Activated CD4-positive, alpha-beta T cell treated with anti-CD3 and anti-CD28 coated beads, Interleukin-2, amount 10 ng/mL, durations not matched to agents 24 days and 14 days (primary cell): Measurements from ENCODE around the gene PCGF1. TPM values are rescaled to one million over a fixed set of nuclear protein-coding genes. Genes with fewer than 3 reads are reported as not detected.

ENCODE experiments used
- DNase-seq: peaks from one replicate; pipeline ENCODE4 v3.0.0; 2022
- H3K27ac Mint-ChIP-seq: one replicate; pipeline ENCODE4 v1.8.0; 2022; ENCODE audit warnings: mild to moderate bottlenecking, mixed read lengths
- H3K27me3 Mint-ChIP-seq: one replicate; pipeline ENCODE4 v1.8.0; 2022; ENCODE audit warnings: mixed read lengths
- H3K36me3 Mint-ChIP-seq: one replicate; pipeline ENCODE4 v1.8.0; 2022; ENCODE audit warnings: low read depth, mild to moderate bottlenecking, mixed read lengths
- H3K4me1 Mint-ChIP-seq: one replicate; pipeline ENCODE4 v1.8.0; 2021; ENCODE audit warnings: mixed read lengths
- H3K4me3 Mint-ChIP-seq: one replicate; pipeline ENCODE4 v1.8.0; 2022; ENCODE audit warnings: mild to moderate bottlenecking, moderate library complexity, mixed read lengths
- H3K9me3 Mint-ChIP-seq: one replicate; pipeline ENCODE4 v1.8.0; 2021; ENCODE audit warnings: mixed read lengths
- intact Hi-C: fragments of 100-400 bp; cut with micrococcal nuclease; formaldehyde crosslinking; loops from one replicate; pipeline ENCODE4 v1.15.1; 2023
- total RNA-seq: library from RNA; stranded (reverse); gene quantifications from 2 replicates; pipeline ENCODE4 v1.2.3, GENCODE V29; 2022

PCGF1 gene
- total RNA-seq, 1 donor from 2014 or later = 45.8 TPM

GRCh38 chr2:74531666-74532065 lies 24.2 kb upstream of the PCGF1 start:
- no peaks in the 10 kb centered on the region for H3K27me3 Mint-ChIP-seq
- no peaks in the 10 kb centered on the region for H3K9me3 Mint-ChIP-seq
- intact Hi-C loops = loop anchor here (2.0 kb wide), 1 partner anchor 281 kb away; no protein-coding TSS in a partner anchor
- H3K36me3 Mint-ChIP-seq = peaks cover 43% of the 10 kb centered on the region
- peak overlapping the region; percentile 96 for H3K4me3 Mint-ChIP-seq
- no peak for DNase-seq
- peaks cover 29% of the 10 kb centered on the region for H3K4me1 Mint-ChIP-seq
- H3K27ac Mint-ChIP-seq = peak overlapping the region; percentile 92

- H3K4me3 Mint-ChIP-seq = peak overlapping the region; percentile 96
- peaks cover 35% of the 10 kb centered on the region for H3K4me1 Mint-ChIP-seq
- peaks cover 53% of the 10 kb centered on the region for H3K36me3 Mint-ChIP-seq
- H3K27ac Mint-ChIP-seq = peak overlapping the region; percentile 92
- DNase-seq = peak; percentile 85
- no peaks in the 10 kb centered on the region for H3K27me3 Mint-ChIP-seq
- intact Hi-C loops = loop anchor here (1.0 kb wide), 1 partner anchor 19 kb away; no protein-coding TSS in a partner anchor
- no peaks in the 10 kb centered on the region for H3K9me3 Mint-ChIP-seq
These were observed 23.0 kb upstream of the PCGF1 start for GRCh38 chr2:74530239-74531187.

GRCh38 chr2:74529357-74530238 lies 22.1 kb upstream of the PCGF1 start, which contains the start of the genes AUP1 and HTRA2:
TSS of gene AUP1 (minus strand) at chr2:74529706. CDS start at chr2:74529629, 77 bp downstream.
TSS of gene HTRA2 (plus strand) at chr2:74529933. CDS start at chr2:74530007, 74 bp downstream.
- Mint-ChIP-seq H3K9me3 (no peaks in the 10 kb centered on the region), H3K4me1 (peaks cover 35% of the 10 kb centered on the region), H3K27ac (peak within 1 kb of the TSS; percentile 96), H3K27me3 (no peaks in the 10 kb centered on the region), H3K4me3 (peak within 1 kb of the TSS; percentile 96), H3K36me3 (peaks cover 58% of the 10 kb centered on the region)
- intact Hi-C loops = loop anchor here (1.0 kb wide), 9 partner anchors 12 to 429 kb away; partner anchors contain the start of genes DOK1, INO80B, MRPL53 and POLE4
- peak; percentile 97 for DNase-seq

- Mint-ChIP-seq H3K36me3 (peaks cover 56% of the 10 kb centered on the region), H3K4me1 (peaks cover 35% of the 10 kb centered on the region), H3K27ac (peak overlapping the region; percentile 96), H3K4me3 (peak overlapping the region; percentile 96), H3K9me3 (no peaks in the 10 kb centered on the region), H3K27me3 (no peaks in the 10 kb centered on the region)
- intact Hi-C loops = loop anchor here (1.0 kb wide), 8 partner anchors 11 to 430 kb away; partner anchors contain the start of genes DOK1, INO80B, MRPL53 and POLE4
- no peak for DNase-seq
These were observed 21.3 kb upstream of the PCGF1 start for GRCh38 chr2:74528600-74529356.

GRCh38 chr2:74527741-74528140 lies 20.2 kb upstream of the PCGF1 start:
- Mint-ChIP-seq H3K27me3 (no peaks in the 10 kb centered on the region), H3K4me3 (peak overlapping the region; percentile 96), H3K4me1 (peaks cover 38% of the 10 kb centered on the region), H3K36me3 (peaks cover 55% of the 10 kb centered on the region), H3K27ac (no peak overlapping the region), H3K9me3 (no peaks in the 10 kb centered on the region)
- no peak for DNase-seq
- intact Hi-C loops = no loop called here

GRCh38 chr2:74526649-74527230 lies 19.2 kb upstream of the PCGF1 start:
- H3K27me3 Mint-ChIP-seq = peaks cover under 1% of the 10 kb centered on the region
- no peak for DNase-seq
- no peak overlapping the region for H3K27ac Mint-ChIP-seq
- peaks cover 33% of the 10 kb centered on the region for H3K4me1 Mint-ChIP-seq
- H3K36me3 Mint-ChIP-seq = peaks cover 46% of the 10 kb centered on the region
- no peaks in the 10 kb centered on the region for H3K9me3 Mint-ChIP-seq
- intact Hi-C loops = no loop called here
- H3K4me3 Mint-ChIP-seq = peak overlapping the region; percentile 43

GRCh38 chr2:74525717-74526648 lies 18.5 kb upstream of the PCGF1 start, which contains the start of gene DQX1:
TSS of gene DQX1 (minus strand) at chr2:74526231. CDS start at chr2:74525729, 502 bp downstream.
- Mint-ChIP-seq H3K4me3 (peak within 1 kb of the TSS; percentile 43), H3K36me3 (peaks cover 41% of the 10 kb centered on the region), H3K27ac (no peak within 1 kb of the TSS), H3K9me3 (no peaks in the 10 kb centered on the region), H3K27me3 (peaks cover 5% of the 10 kb centered on the region), H3K4me1 (peaks cover 26% of the 10 kb centered on the region)
- DNase-seq = peak; percentile 76
- intact Hi-C loops = no loop called here

- Mint-ChIP-seq H3K4me1 (peaks cover 22% of the 10 kb centered on the region), H3K27me3 (peaks cover 12% of the 10 kb centered on the region), H3K36me3 (peaks cover 39% of the 10 kb centered on the region), H3K4me3 (no peak overlapping the region), H3K9me3 (no peaks in the 10 kb centered on the region), H3K27ac (no peak overlapping the region)
- no peak for DNase-seq
- intact Hi-C loops = no loop called here
These were observed 17.6 kb upstream of the PCGF1 start for GRCh38 chr2:74524955-74525716.

GRCh38 chr2:74524005-74524404 lies 16.5 kb upstream of the PCGF1 start:
- H3K36me3 Mint-ChIP-seq = peaks cover 37% of the 10 kb centered on the region
- intact Hi-C loops = no loop called here
- peaks cover 22% of the 10 kb centered on the region for H3K4me1 Mint-ChIP-seq
- no peak for DNase-seq
- no peaks in the 10 kb centered on the region for H3K9me3 Mint-ChIP-seq
- H3K4me3 Mint-ChIP-seq = no peak overlapping the region
- peaks cover 21% of the 10 kb centered on the region for H3K27me3 Mint-ChIP-seq
- no peak overlapping the region for H3K27ac Mint-ChIP-seq

GRCh38 chr2:74522516-74522915 lies 15.0 kb upstream of the PCGF1 start:
- Mint-ChIP-seq H3K4me3 (no peak overlapping the region), H3K36me3 (peaks cover 24% of the 10 kb centered on the region), H3K27ac (no peak overlapping the region), H3K27me3 (peaks cover 36% of the 10 kb centered on the region), H3K4me1 (peaks cover 18% of the 10 kb centered on the region), H3K9me3 (no peaks in the 10 kb centered on the region)
- DNase-seq = no peak
- intact Hi-C loops = no loop called here

GRCh38 chr2:74516650-74517049 lies 9.2 kb upstream of the PCGF1 start:
- H3K36me3 Mint-ChIP-seq = peaks cover 9% of the 10 kb centered on the region
- H3K27me3 Mint-ChIP-seq = peaks cover 77% of the 10 kb centered on the region
- peaks cover 7% of the 10 kb centered on the region for H3K9me3 Mint-ChIP-seq
- peaks cover 19% of the 10 kb centered on the region for H3K4me1 Mint-ChIP-seq
- intact Hi-C loops = loop anchor here (1.0 kb wide), 1 partner anchor 13 kb away; the partner anchor contains the start of genes AUP1 and HTRA2
- peak overlapping the region; percentile 79 for H3K4me3 Mint-ChIP-seq
- no peak for DNase-seq
- no peak overlapping the region for H3K27ac Mint-ChIP-seq
